HepG2 (cell line): Measurements from ENCODE around the gene ZGRF1. TPM values are rescaled to one million over a fixed set of nuclear protein-coding genes. Genes with fewer than 3 reads are reported as not detected.

ENCODE experiments used
- AHR ChIP-seq: IDR thresholded peaks from 2 replicates; pipeline ENCODE4 v1.6.1; 2018; ENCODE audit warnings: missing genetic modification reagents, missing compliant biosample characterization
- CAMTA2 ChIP-seq: sonication (generic); formaldehyde crosslinking; IDR thresholded peaks from 2 replicates; pipeline ENCODE4 v1.4.0; 2020; ENCODE audit warnings: mild to moderate bottlenecking, missing genetic modification reagents, borderline replicate concordance
- DPF2 ChIP-seq: sonication (generic); formaldehyde crosslinking; IDR thresholded peaks from 2 replicates; pipeline ENCODE4 v1.4.0; 2020; ENCODE audit warnings: mild to moderate bottlenecking, low read depth, missing genetic modification reagents, borderline replicate concordance
- KLF11 ChIP-seq: IDR thresholded peaks from 2 replicates; pipeline ENCODE4 v1.6.1; 2016; ENCODE audit warnings: missing compliant biosample characterization
- MBD4 ChIP-seq: IDR thresholded peaks from 2 replicates; pipeline ENCODE4 v1.6.1; 2012; ENCODE audit warnings: low read length, inconsistent platforms, borderline replicate concordance
- NFIC ChIP-seq: IDR thresholded peaks from 2 replicates; pipeline ENCODE4 v1.6.1; 2012; ENCODE audit warnings: mild to moderate bottlenecking, low read length, inconsistent platforms
- PCBP1 ChIP-seq: fragments of 200-400 bp; formaldehyde crosslinking; IDR thresholded peaks from 2 replicates; pipeline ENCODE4 v1.6.1; 2017; ENCODE audit warnings: mild to moderate bottlenecking, low read depth, low read length, borderline replicate concordance
- SKI ChIP-seq: fragments of 450-650 bp; IDR thresholded peaks from one replicate; pipeline ENCODE4 v1.6.1; 2018; ENCODE audit warnings: mild to moderate bottlenecking; ENCODE audit not compliant: partially characterized antibody
- TCF12 ChIP-seq, 2 experiments: fragments of 450-650 bp in 1 of 2; sonication (generic) in 1 of 2; formaldehyde crosslinking in 1 of 2; IDR thresholded peaks; 2 replicates each; pipeline versions ENCODE4 v1.6.1 to v1.8.0; 2017 to 2022; ENCODE audit warnings: antibody characterized with exemption in 1 of 2, mild to moderate bottlenecking in 1 of 2, missing genetic modification reagents in 1 of 2, moderate library complexity in 1 of 2
- TOE1 ChIP-seq: sonication (generic); formaldehyde crosslinking; IDR thresholded peaks from 2 replicates; pipeline ENCODE4 v1.4.0; 2020; ENCODE audit warnings: mild to moderate bottlenecking, missing genetic modification reagents
- ZBTB20 ChIP-seq: sonication (generic); formaldehyde crosslinking; IDR thresholded peaks from 2 replicates; pipeline ENCODE4 v1.8.1; 2023; ENCODE audit warnings: missing genetic modification reagents, low read depth, mild to moderate bottlenecking, borderline replicate concordance
- ZNF383 ChIP-seq: sonication (generic); formaldehyde crosslinking; IDR thresholded peaks from 2 replicates; pipeline ENCODE4 v1.4.0; 2020; ENCODE audit warnings: missing genetic modification reagents, mild to moderate bottlenecking, borderline replicate concordance
- ZNF607 ChIP-seq: sonication (generic); formaldehyde crosslinking; IDR thresholded peaks from 2 replicates; pipeline ENCODE4 v1.5.1; 2020; ENCODE audit warnings: missing genetic modification reagents, mild to moderate bottlenecking, borderline replicate concordance
- ZNF766 ChIP-seq: sonication (generic); formaldehyde crosslinking; IDR thresholded peaks from 2 replicates; pipeline ENCODE4 v1.5.0; 2020; ENCODE audit warnings: missing genetic modification reagents, borderline replicate concordance
- ZSCAN20 ChIP-seq: sonication (generic); formaldehyde crosslinking; IDR thresholded peaks from 2 replicates; pipeline ENCODE4 v1.4.0; 2020; ENCODE audit warnings: missing genetic modification reagents, mild to moderate bottlenecking, borderline replicate concordance
- polyA plus RNA-seq, 8 experiments: library from polyadenylated mRNA; depleted of rRNA in 3 of 8; stranded (reverse) in 7 of 8; unstranded in 1 of 8; fragments of >200 nt; fragmentation: Illumina TruSeq in 4 of 8; extraction: Trizol in 4 of 8; gene quantifications; 2 replicates each; pipeline versions ENCODE4 v1.2.1 to v1.2.3, GENCODE V29; 2011 to 2016; ENCODE audit warnings: low read depth in 4 of 8, missing spikeins in 1 of 8, mixed read lengths in 1 of 8; ENCODE audit not compliant: insufficient read depth in 1 of 8
- total RNA-seq, 5 experiments: library from RNA; depleted of rRNA; stranded (reverse); fragments of >200 nt; fragmentation: Illumina TruSeq; extraction: Trizol; gene quantifications; 2 replicates each; pipeline ENCODE4 v1.2.3, GENCODE V29; 2016; ENCODE audit warnings: low read depth in 1 of 5
- TF ChIP-seq, protein P1 (sequence below): sonication (generic); formaldehyde crosslinking; IDR thresholded peaks from 2 replicates; pipeline ENCODE4 v1.8.0; 2022; ENCODE audit warnings: missing genetic modification reagents, mild to moderate bottlenecking, moderate library complexity, borderline replicate concordance
- TF ChIP-seq, protein P2 (sequence below), 2 experiments: IDR thresholded peaks; 2 replicates each; pipeline ENCODE4 v1.6.1; 2011 to 2012; ENCODE audit warnings: low read length in 2 of 2, borderline replicate concordance in 1 of 2, low read depth in 1 of 2, mild to moderate bottlenecking in 1 of 2, moderate library complexity in 1 of 2
- TF ChIP-seq, protein P3 (sequence below): sonication (generic); formaldehyde crosslinking; IDR thresholded peaks from 2 replicates; pipeline ENCODE4 v1.5.1; 2020; ENCODE audit warnings: mild to moderate bottlenecking, moderate library complexity, missing genetic modification reagents
- TF ChIP-seq, protein P4 (sequence below): sonication (generic); formaldehyde crosslinking; IDR thresholded peaks from 2 replicates; pipeline ENCODE4 v1.4.0; 2020; ENCODE audit warnings: missing genetic modification reagents, borderline replicate concordance

The ZGRF1 gene
- total and polyA plus RNA-seq, 2 of the 13 experiments (the other 11 are each of a cell fraction or from before 2014, with no cell fraction given) = 8.6 to 15.9 TPM

DNA sequence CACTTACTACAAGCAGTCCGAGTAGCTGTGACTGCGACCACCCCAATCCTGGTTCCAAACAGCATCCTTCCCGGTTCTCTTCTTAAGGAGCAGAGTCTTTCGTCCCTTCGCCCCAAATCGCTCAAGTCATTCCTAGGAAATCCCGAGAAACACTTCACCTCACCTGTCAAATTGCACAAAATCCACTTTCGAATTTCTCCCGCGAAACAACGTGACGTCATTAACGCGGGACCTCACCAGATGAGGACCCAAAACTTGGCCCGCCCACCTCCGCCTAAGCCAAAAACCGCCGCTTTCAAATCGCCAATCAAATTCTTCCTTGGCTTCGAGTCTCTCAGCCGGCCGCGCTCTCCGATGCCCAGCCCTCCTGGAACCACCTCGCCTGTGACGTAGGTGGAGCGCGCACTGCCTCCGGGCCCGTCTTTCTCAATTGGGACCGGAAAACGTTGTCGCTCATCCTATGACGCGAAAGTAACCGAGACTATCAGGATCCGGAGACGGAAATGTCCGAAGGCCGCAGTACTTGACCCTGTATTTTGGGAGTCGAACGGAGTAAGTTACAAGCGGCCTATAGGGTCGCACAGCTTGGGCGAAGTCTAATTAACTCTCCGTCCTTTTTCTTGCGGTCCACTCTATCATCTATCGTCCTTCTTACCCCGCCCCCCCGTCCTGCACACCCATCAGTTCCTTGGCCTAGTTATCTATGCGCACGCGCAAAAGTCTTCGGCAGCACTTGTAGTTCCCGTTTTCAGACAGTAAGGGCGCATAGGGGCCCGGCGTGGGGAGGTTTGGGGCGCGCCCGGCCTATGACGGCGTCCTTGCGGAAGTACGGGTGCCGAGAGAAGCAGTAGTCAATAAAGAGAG lies at the start of gene ZGRF1, which contains the start of gene LARP7 (continued):
- TF ChIP-seq, protein P1, sequence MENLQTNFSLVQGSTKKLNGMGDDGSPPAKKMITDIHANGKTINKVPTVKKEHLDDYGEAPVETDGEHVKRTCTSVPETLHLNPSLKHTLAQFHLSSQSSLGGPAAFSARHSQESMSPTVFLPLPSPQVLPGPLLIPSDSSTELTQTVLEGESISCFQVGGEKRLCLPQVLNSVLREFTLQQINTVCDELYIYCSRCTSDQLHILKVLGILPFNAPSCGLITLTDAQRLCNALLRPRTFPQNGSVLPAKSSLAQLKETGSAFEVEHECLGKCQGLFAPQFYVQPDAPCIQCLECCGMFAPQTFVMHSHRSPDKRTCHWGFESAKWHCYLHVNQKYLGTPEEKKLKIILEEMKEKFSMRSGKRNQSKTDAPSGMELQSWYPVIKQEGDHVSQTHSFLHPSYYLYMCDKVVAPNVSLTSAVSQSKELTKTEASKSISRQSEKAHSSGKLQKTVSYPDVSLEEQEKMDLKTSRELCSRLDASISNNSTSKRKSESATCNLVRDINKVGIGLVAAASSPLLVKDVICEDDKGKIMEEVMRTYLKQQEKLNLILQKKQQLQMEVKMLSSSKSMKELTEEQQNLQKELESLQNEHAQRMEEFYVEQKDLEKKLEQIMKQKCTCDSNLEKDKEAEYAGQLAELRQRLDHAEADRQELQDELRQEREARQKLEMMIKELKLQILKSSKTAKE (CRISPR knock-in tag) = no peak
- peak; percentile 76; the same call in 1 of the 2 replicates for TF ChIP-seq ZNF766 (CRISPR knock-in tag)
- TF ChIP-seq TOE1 = no peak
- TF ChIP-seq KLF11 (CRISPR knock-in tag) = no peak
- 0 out of 2 replicates have a peak, but pooled peaks have one; percentile 32 for TF ChIP-seq CAMTA2
- TF ChIP-seq ZNF607 = no peak
- no peak for TF ChIP-seq ZNF383 (CRISPR knock-in tag)
- TF ChIP-seq, protein P2, sequence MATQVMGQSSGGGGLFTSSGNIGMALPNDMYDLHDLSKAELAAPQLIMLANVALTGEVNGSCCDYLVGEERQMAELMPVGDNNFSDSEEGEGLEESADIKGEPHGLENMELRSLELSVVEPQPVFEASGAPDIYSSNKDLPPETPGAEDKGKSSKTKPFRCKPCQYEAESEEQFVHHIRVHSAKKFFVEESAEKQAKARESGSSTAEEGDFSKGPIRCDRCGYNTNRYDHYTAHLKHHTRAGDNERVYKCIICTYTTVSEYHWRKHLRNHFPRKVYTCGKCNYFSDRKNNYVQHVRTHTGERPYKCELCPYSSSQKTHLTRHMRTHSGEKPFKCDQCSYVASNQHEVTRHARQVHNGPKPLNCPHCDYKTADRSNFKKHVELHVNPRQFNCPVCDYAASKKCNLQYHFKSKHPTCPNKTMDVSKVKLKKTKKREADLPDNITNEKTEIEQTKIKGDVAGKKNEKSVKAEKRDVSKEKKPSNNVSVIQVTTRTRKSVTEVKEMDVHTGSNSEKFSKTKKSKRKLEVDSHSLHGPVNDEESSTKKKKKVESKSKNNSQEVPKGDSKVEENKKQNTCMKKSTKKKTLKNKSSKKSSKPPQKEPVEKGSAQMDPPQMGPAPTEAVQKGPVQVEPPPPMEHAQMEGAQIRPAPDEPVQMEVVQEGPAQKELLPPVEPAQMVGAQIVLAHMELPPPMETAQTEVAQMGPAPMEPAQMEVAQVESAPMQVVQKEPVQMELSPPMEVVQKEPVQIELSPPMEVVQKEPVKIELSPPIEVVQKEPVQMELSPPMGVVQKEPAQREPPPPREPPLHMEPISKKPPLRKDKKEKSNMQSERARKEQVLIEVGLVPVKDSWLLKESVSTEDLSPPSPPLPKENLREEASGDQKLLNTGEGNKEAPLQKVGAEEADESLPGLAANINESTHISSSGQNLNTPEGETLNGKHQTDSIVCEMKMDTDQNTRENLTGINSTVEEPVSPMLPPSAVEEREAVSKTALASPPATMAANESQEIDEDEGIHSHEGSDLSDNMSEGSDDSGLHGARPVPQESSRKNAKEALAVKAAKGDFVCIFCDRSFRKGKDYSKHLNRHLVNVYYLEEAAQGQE (IDR thresholded peaks at IDR 0.05; ENCODE audit: borderline replicate concordance in 1 of 2, low read depth in 1 of 2, low read length in 2 of 2) = no peak; a peak in 1 of 4 replicates
- TF ChIP-seq, protein P3, sequence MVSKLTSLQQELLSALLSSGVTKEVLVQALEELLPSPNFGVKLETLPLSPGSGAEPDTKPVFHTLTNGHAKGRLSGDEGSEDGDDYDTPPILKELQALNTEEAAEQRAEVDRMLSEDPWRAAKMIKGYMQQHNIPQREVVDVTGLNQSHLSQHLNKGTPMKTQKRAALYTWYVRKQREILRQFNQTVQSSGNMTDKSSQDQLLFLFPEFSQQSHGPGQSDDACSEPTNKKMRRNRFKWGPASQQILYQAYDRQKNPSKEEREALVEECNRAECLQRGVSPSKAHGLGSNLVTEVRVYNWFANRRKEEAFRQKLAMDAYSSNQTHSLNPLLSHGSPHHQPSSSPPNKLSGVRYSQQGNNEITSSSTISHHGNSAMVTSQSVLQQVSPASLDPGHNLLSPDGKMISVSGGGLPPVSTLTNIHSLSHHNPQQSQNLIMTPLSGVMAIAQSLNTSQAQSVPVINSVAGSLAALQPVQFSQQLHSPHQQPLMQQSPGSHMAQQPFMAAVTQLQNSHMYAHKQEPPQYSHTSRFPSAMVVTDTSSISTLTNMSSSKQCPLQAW (CRISPR knock-in tag) = peak; percentile 54; the same call in 1 of the 2 replicates
- TF ChIP-seq SKI = no peak
- TF ChIP-seq DPF2 (CRISPR knock-in tag) = no peak
- TF ChIP-seq AHR (CRISPR knock-in tag) = no peak
- TF ChIP-seq, protein P4, sequence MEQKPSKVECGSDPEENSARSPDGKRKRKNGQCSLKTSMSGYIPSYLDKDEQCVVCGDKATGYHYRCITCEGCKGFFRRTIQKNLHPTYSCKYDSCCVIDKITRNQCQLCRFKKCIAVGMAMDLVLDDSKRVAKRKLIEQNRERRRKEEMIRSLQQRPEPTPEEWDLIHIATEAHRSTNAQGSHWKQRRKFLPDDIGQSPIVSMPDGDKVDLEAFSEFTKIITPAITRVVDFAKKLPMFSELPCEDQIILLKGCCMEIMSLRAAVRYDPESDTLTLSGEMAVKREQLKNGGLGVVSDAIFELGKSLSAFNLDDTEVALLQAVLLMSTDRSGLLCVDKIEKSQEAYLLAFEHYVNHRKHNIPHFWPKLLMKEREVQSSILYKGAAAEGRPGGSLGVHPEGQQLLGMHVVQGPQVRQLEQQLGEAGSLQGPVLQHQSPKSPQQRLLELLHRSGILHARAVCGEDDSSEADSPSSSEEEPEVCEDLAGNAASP (CRISPR knock-in tag) = no peak; the same call in 1 of the 2 replicates
- TF ChIP-seq TCF12 (IDR thresholded peaks at IDR 0.05) = no peak
- no peak for TF ChIP-seq TCF12 (CRISPR knock-in tag; IDR thresholded peaks at IDR 0.05)
- no peak for TF ChIP-seq NFIC
- no peak for TF ChIP-seq ZBTB20 (CRISPR knock-in tag)
- no peak for TF ChIP-seq PCBP1
- TF ChIP-seq ZSCAN20 (CRISPR knock-in tag) = no peak
- no peak for TF ChIP-seq MBD4
